Measurements from ENCODE around the gene RAD54L2.
"Not testable (repeated sequence)": the region's sequence is repeated elsewhere in the genome, so short reads cannot be mapped to it uniquely, and the experiment has no call there.

Gene RAD54L2

GRCh38 chr3:51503007-51503406, 35.5 kb upstream of the RAD54L2 start:
- no peak for DNase-seq
- Histone ChIP-seq H3K36me3 (no peaks in the 10 kb centered on the region), H3K27me3 (peaks cover 0 to 4% of the 10 kb centered on the region in 2 donors), H3K4me1 (peaks cover 0 to 10% (median 5%) of the 10 kb centered on the region in 4 donors), H3K27ac (no peak overlapping the region), H3K9me3 (no peaks in the 10 kb centered on the region), H3K4me3 (no peak overlapping the region)
- no peak for TF ChIP-seq CTCF (IDR thresholded peaks at IDR 0.05)
- intact Hi-C loops (cut with DNase I; ENCODE audit: low total_unique reads), result loop anchor here (10.0 kb wide), 1 partner anchor 302 kb away; no protein-coding TSS in a partner anchor

GRCh38 chr3:51508255-51508654, 30.3 kb upstream of the RAD54L2 start:
- TF ChIP-seq CTCF (IDR thresholded peaks at IDR 0.05), result no peak
- Histone ChIP-seq H3K4me1 (no peaks in the 10 kb centered on the region), H3K27ac (no peak overlapping the region), H3K36me3 (no peaks in the 10 kb centered on the region), H3K9me3 (no peaks in the 10 kb centered on the region), H3K4me3 (no peak overlapping the region), H3K27me3 (peaks cover 0 to 4% of the 10 kb centered on the region in 2 donors)
- no peak for DNase-seq
- intact Hi-C loops (cut with DNase I; ENCODE audit: low total_unique reads), result loop anchor here (10.0 kb wide), 1 partner anchor 297 kb away; no protein-coding TSS in a partner anchor

- intact Hi-C loops (cut with DNase I; ENCODE audit: low total_unique reads), result no loop called here
- TF ChIP-seq CTCF (IDR thresholded peaks at IDR 0.05), result no peak
- Histone ChIP-seq H3K4me3 (no peak overlapping the region), H3K36me3 (no peaks in the 10 kb centered on the region), H3K9me3 (no peaks in the 10 kb centered on the region), H3K4me1 (no peaks in the 10 kb centered on the region), H3K27ac (no peak overlapping the region), H3K27me3 (peaks cover 0 to 4% of the 10 kb centered on the region in 2 donors)
- DNase-seq, result no peak
These were observed 27.5 kb upstream of the RAD54L2 start for GRCh38 chr3:51510996-51511395.

- H3K36me3 ChIP-seq, result no peaks in the 10 kb centered on the region
- H3K4me1 ChIP-seq, result no peaks in the 10 kb centered on the region
- no peaks in the 10 kb centered on the region for H3K9me3 ChIP-seq
- no peaks in the 10 kb centered on the region for H3K27me3 ChIP-seq
- H3K4me3 ChIP-seq, result no peak overlapping the region
- DNase-seq, result no peak
- intact Hi-C loops (cut with DNase I; ENCODE audit: low total_unique reads), result no loop called here
- H3K27ac ChIP-seq, result no peak overlapping the region
- no peak for TF ChIP-seq CTCF (IDR thresholded peaks at IDR 0.05)
These were observed 24.3 kb upstream of the RAD54L2 start for GRCh38 chr3:51514210-51514609.

- Histone ChIP-seq H3K9me3 (no peaks in the 10 kb centered on the region), H3K27ac (no peak overlapping the region), H3K27me3 (no peaks in the 10 kb centered on the region), H3K4me1 (no peaks in the 10 kb centered on the region), H3K36me3 (no peaks in the 10 kb centered on the region), H3K4me3 (no peak overlapping the region)
- no peak for DNase-seq
- intact Hi-C loops (cut with DNase I; ENCODE audit: low total_unique reads), result no loop called here
- no peak for TF ChIP-seq CTCF (IDR thresholded peaks at IDR 0.05)
These were observed 18.7 kb upstream of the RAD54L2 start for GRCh38 chr3:51519848-51520247.

- H3K27ac ChIP-seq; intact Hi-C loops (cut with DNase I; ENCODE audit: low total_unique reads); H3K4me3 ChIP-seq; DNase-seq; H3K9me3 ChIP-seq; H3K4me1 ChIP-seq; H3K27me3 ChIP-seq; H3K36me3 ChIP-seq: not testable (repeated sequence)
These were observed 17.4 kb upstream of the RAD54L2 start for GRCh38 chr3:51520906-51521730.
